Natural killer cell (primary cell): ENCODE results near the gene TOMM40. TPM values are rescaled to one million over a fixed set of nuclear protein-coding genes. Genes with fewer than 3 reads are reported as not detected.

Experiments
- ATAC-seq, 3 donors: fragments of 150-1000 bp in 2 of 3; fragments of 200-7000 bp in 1 of 3; cut with Tn5 transposase; 1 replicate in 1 of 3; 2 replicates in 2 of 3; pipeline ENCODE4 v1.10.0; 2021; ENCODE audit warnings: mild to moderate bottlenecking in 2 of 3, moderate library complexity in 2 of 3
- DNase-seq, 2 donors: peaks; one replicate each; pipeline versions ENCODE4 v3.0.0 to v3.0.0-alpha.2; 2013 to 2021; ENCODE audit warnings: mixed read lengths in 1 of 2
- H3K27ac ChIP-seq: one replicate; pipeline ENCODE4 v1.5.1; 2013; ENCODE audit warnings: mild to moderate bottlenecking, low read length
- H3K27me3 ChIP-seq: one replicate; pipeline ENCODE4 v1.6.1; 2013; ENCODE audit warnings: low read length; ENCODE audit not compliant: control insufficient read depth, insufficient read depth
- H3K36me3 ChIP-seq: one replicate; pipeline ENCODE4 v1.6.1; 2013; ENCODE audit warnings: low read length; ENCODE audit not compliant: control insufficient read depth, insufficient read depth
- H3K4me1 ChIP-seq: one replicate; pipeline ENCODE4 v1.6.1; 2013; ENCODE audit warnings: low read length; ENCODE audit not compliant: control insufficient read depth, insufficient read depth
- H3K4me3 ChIP-seq: one replicate; pipeline ENCODE4 v1.5.1; 2013; ENCODE audit warnings: low read length
- H3K9me3 ChIP-seq: one replicate; pipeline ENCODE4 v1.6.1; 2013; ENCODE audit warnings: low read length; ENCODE audit not compliant: control insufficient read depth, insufficient read depth
- H3K27ac Mint-ChIP-seq, 2 donors: one replicate each; pipeline ENCODE4 v1.8.0; 2022; ENCODE audit warnings: mild to moderate bottlenecking in 2 of 2, mixed read lengths in 2 of 2, moderate library complexity in 1 of 2
- H3K27me3 Mint-ChIP-seq, 2 donors: one replicate each; pipeline ENCODE4 v1.8.0; 2022; ENCODE audit warnings: low read depth in 2 of 2, mixed read lengths in 2 of 2
- H3K36me3 Mint-ChIP-seq: one replicate; pipeline ENCODE4 v1.8.0; 2022; ENCODE audit warnings: mixed read lengths
- H3K4me1 Mint-ChIP-seq, 2 donors: one replicate each; pipeline ENCODE4 v1.8.0; 2022; ENCODE audit warnings: mixed read lengths in 2 of 2
- H3K4me3 Mint-ChIP-seq: one replicate; pipeline ENCODE4 v1.8.0; 2022; ENCODE audit warnings: mild to moderate bottlenecking, moderate library complexity, mixed read lengths
- H3K9me3 Mint-ChIP-seq, 2 donors: one replicate each; pipeline ENCODE4 v1.8.0; 2022; ENCODE audit warnings: mixed read lengths in 2 of 2
- WGBS: methylation state at CpG from one replicate; pipeline ENCODE4 v1.1.7; 2013; ENCODE audit warnings: missing lambda C conversion rate; ENCODE audit not compliant: insufficient coverage; 5-methylcytosine and 5-hydroxymethylcytosine counted together
- intact Hi-C: fragments of 100-400 bp; cut with micrococcal nuclease; formaldehyde crosslinking; loops from one replicate; pipeline ENCODE4 v1.14.2; 2022
- total RNA-seq, 4 donors: library from RNA; stranded (reverse); fragments of 120-200 nt in 1 of 4; gene quantifications; one replicate each; pipeline versions ENCODE4 v1.2.3 to v1.2.4, GENCODE V29; 2013 to 2022
- TF ChIP-seq, protein P1 (sequence below): fragments of 200-600 bp; IDR thresholded peaks from one replicate; pipeline ENCODE4 v1.8.0; 2022; ENCODE audit warnings: antibody characterized with exemption

The TOMM40 gene
- total RNA-seq, 3 donors from 2014 or later (not counting 1 experiment from before 2014, with no cell fraction given) = 22.4 to 29.1 (median 23.5) TPM

GRCh38 chr19:44893332-44894051, 2.4 kb downstream of the TOMM40 start:
- Mint-ChIP-seq H3K4me3 (peak overlapping the region; percentile 69), H3K27ac (peak overlapping the region in 1 of 2 donors; percentile 91), H3K4me1 (peaks cover 25 to 30% of the 10 kb centered on the region in 2 donors), H3K27me3 (no peaks in the 10 kb centered on the region), H3K36me3 (no peaks in the 10 kb centered on the region), H3K9me3 (no peaks in the 10 kb centered on the region)
- intact Hi-C loops = no loop called here
- TF ChIP-seq, protein P1, sequence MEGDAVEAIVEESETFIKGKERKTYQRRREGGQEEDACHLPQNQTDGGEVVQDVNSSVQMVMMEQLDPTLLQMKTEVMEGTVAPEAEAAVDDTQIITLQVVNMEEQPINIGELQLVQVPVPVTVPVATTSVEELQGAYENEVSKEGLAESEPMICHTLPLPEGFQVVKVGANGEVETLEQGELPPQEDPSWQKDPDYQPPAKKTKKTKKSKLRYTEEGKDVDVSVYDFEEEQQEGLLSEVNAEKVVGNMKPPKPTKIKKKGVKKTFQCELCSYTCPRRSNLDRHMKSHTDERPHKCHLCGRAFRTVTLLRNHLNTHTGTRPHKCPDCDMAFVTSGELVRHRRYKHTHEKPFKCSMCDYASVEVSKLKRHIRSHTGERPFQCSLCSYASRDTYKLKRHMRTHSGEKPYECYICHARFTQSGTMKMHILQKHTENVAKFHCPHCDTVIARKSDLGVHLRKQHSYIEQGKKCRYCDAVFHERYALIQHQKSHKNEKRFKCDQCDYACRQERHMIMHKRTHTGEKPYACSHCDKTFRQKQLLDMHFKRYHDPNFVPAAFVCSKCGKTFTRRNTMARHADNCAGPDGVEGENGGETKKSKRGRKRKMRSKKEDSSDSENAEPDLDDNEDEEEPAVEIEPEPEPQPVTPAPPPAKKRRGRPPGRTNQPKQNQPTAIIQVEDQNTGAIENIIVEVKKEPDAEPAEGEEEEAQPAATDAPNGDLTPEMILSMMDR = no peak
- no peak for DNase-seq
- Histone ChIP-seq H3K27me3 (no peaks in the 10 kb centered on the region), H3K27ac (no peak overlapping the region), H3K36me3 (peaks cover 31% of the 10 kb centered on the region), H3K9me3 (no peaks in the 10 kb centered on the region), H3K4me1 (peaks cover 21% of the 10 kb centered on the region), H3K4me3 (no peak overlapping the region)
- no peak for ATAC-seq
- WGBS = 96% methylated on average over 18 of the region's 18 CpGs

- DNase-seq (no peak), ATAC-seq (no peak)
- TF ChIP-seq, protein P1 = no peak
- H3K27me3 ChIP-seq = no peaks in the 10 kb centered on the region
- Mint-ChIP-seq H3K4me1 (peaks cover 25 to 30% of the 10 kb centered on the region in 2 donors), H3K9me3 (no peaks in the 10 kb centered on the region), H3K36me3 (no peaks in the 10 kb centered on the region), H3K27ac (no peak overlapping the region), H3K27me3 (no peaks in the 10 kb centered on the region), H3K4me3 (no peak overlapping the region)
- peaks cover 31% of the 10 kb centered on the region for H3K36me3 ChIP-seq
- H3K4me3 ChIP-seq = no peak overlapping the region
- no peak overlapping the region for H3K27ac ChIP-seq
- peaks cover 21% of the 10 kb centered on the region for H3K4me1 ChIP-seq
- H3K9me3 ChIP-seq = no peaks in the 10 kb centered on the region
- WGBS = 97% methylated on average over 4 of the region's 6 CpGs
- intact Hi-C loops = no loop called here
These were observed 3.0 kb downstream of the TOMM40 start for GRCh38 chr19:44894052-44894400.

- no peak for ATAC-seq
- H3K4me1 Mint-ChIP-seq = peaks cover 23 to 29% of the 10 kb centered on the region in 2 donors
- H3K9me3 Mint-ChIP-seq = no peaks in the 10 kb centered on the region
- no peak overlapping the region for H3K27ac Mint-ChIP-seq
- no peak overlapping the region for H3K4me3 Mint-ChIP-seq
- no peaks in the 10 kb centered on the region for H3K36me3 Mint-ChIP-seq
- no peak for DNase-seq
- H3K4me3 ChIP-seq = no peak overlapping the region
- H3K27ac ChIP-seq = no peak overlapping the region
- no peaks in the 10 kb centered on the region for H3K9me3 ChIP-seq
- WGBS = 90% methylated on average over 9 of the region's 9 CpGs
- intact Hi-C loops = no loop called here
- peaks cover 33% of the 10 kb centered on the region for H3K36me3 ChIP-seq
- H3K4me1 ChIP-seq = peaks cover 16% of the 10 kb centered on the region
- no peaks in the 10 kb centered on the region for H3K27me3 Mint-ChIP-seq
- no peaks in the 10 kb centered on the region for H3K27me3 ChIP-seq
- TF ChIP-seq, protein P1 = no peak
These were observed 3.9 kb downstream of the TOMM40 start for GRCh38 chr19:44894946-44895345.

DNA sequence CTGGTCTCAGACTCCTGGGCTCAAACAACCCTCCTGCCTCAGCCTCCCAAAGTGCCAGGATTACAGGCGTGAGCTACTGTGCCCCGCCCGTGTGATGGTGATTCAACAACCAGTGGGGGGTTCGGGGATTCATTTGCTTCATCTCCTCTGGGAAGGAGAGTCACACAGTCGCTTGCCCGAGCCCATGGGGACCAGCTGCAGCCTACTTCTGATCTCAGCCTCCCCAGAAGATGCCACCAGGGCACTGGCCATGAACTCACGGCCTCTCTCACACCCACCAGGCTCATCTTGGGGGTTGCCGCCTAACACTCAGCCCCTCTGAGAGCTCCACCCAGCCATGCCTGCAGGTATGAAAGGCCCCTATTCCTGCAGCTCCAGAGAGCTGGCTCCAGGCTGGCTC, 6.8 kb downstream of the TOMM40 start:
- Histone ChIP-seq H3K27ac (no peak overlapping the region), H3K36me3 (peaks cover 53% of the 10 kb centered on the region), H3K9me3 (no peaks in the 10 kb centered on the region), H3K4me1 (no peaks in the 10 kb centered on the region), H3K4me3 (no peak overlapping the region), H3K27me3 (no peaks in the 10 kb centered on the region)
- H3K4me3 Mint-ChIP-seq = no peak overlapping the region
- 96% methylated on average over 8 of the region's 8 CpGs for WGBS
- intact Hi-C loops = no loop called here
- H3K4me1 Mint-ChIP-seq = peaks cover 2 to 4% of the 10 kb centered on the region in 2 donors
- H3K27ac Mint-ChIP-seq = no peak overlapping the region
- no peaks in the 10 kb centered on the region for H3K36me3 Mint-ChIP-seq
- H3K9me3 Mint-ChIP-seq = no peaks in the 10 kb centered on the region
- H3K27me3 Mint-ChIP-seq = no peaks in the 10 kb centered on the region
- DNase-seq = no peak
- ATAC-seq = no peak
- TF ChIP-seq, protein P1 = no peak
